ENCODE measurements around the gene ZNF670.
A peak's percentile ranks its signal among the peaks of the same experiment; 100 is the strongest.
"Not testable (repeated sequence)": the region's sequence is repeated elsewhere in the genome, so short reads cannot be mapped to it uniquely, and the experiment has no call there.

Gene ZNF670

GRCh38 chr1:247087256-247087655 lies 8.6 kb upstream of the ZNF670 start:
- DNase-seq (no peak), ATAC-seq (peak; percentile 27)
- H3K4me3 Mint-ChIP-seq: no peak overlapping the region
- peaks cover 5 to 16% of the 10 kb centered on the region in 2 donors for H3K9me3 Mint-ChIP-seq
- H3K27me3 Mint-ChIP-seq: peaks cover 13% of the 10 kb centered on the region
- H3K27ac Mint-ChIP-seq: no peak overlapping the region
- H3K4me1 Mint-ChIP-seq: no peaks in the 10 kb centered on the region

- Mint-ChIP-seq H3K4me3 (no peak overlapping the region), H3K4me1 (no peaks in the 10 kb centered on the region), H3K9me3 (peaks cover 5 to 10% of the 10 kb centered on the region in 2 donors), H3K27ac (peak overlapping the region in 1 of 2 donors; percentile 57), H3K27me3 (peaks cover 18% of the 10 kb centered on the region)
- no peak for ATAC-seq
- DNase-seq: no peak
Measured at GRCh38 chr1:247085310-247085709, 6.7 kb upstream of the ZNF670 start.

- Mint-ChIP-seq H3K27me3 (peaks cover 18% of the 10 kb centered on the region), H3K4me1 (no peaks in the 10 kb centered on the region), H3K9me3 (peaks cover 5 to 10% of the 10 kb centered on the region in 2 donors), H3K27ac (no peak overlapping the region), H3K4me3 (no peak overlapping the region)
- ATAC-seq (no peak), DNase-seq (no peak)
Measured at GRCh38 chr1:247084771-247085170, 6.2 kb upstream of the ZNF670 start.

- Mint-ChIP-seq H3K27me3 (peaks cover 7% of the 10 kb centered on the region), H3K4me1 (peaks cover 26% of the 10 kb centered on the region), H3K4me3 (peak overlapping the region; percentile 84 to 97), H3K9me3 (peaks cover 6 to 13% of the 10 kb centered on the region in 2 donors), H3K27ac (peak overlapping the region; percentile 61 to 92)
- ATAC-seq (no peak), DNase-seq (no peak)
Measured at GRCh38 chr1:247079141-247079874, 697 bp upstream of the ZNF670 start.

- ATAC-seq (peak; percentile 33), DNase-seq (no peak)
- peaks cover 7% of the 10 kb centered on the region for H3K27me3 Mint-ChIP-seq
- peak overlapping the region; percentile 84 to 97 for H3K4me3 Mint-ChIP-seq
- peaks cover 6 to 25% of the 10 kb centered on the region in 2 donors for H3K9me3 Mint-ChIP-seq
- H3K4me1 Mint-ChIP-seq: peaks cover 26% of the 10 kb centered on the region
- H3K27ac Mint-ChIP-seq: peak overlapping the region; percentile 53 to 99
Measured at GRCh38 chr1:247077876-247078257, 744 bp downstream of the ZNF670 start.

- Mint-ChIP-seq H3K27ac (no peak overlapping the region), H3K4me1 (peaks cover 26% of the 10 kb centered on the region), H3K27me3 (peaks cover 4% of the 10 kb centered on the region), H3K4me3 (peak overlapping the region; percentile 84 to 97), H3K9me3 (peaks cover 6 to 25% of the 10 kb centered on the region in 2 donors)
- no peak for DNase-seq
- ATAC-seq: no peak
Measured at GRCh38 chr1:247077213-247077612, 1.4 kb downstream of the ZNF670 start.

- ATAC-seq: no peak
- no peak for DNase-seq
- no peaks in the 10 kb centered on the region for H3K27me3 Mint-ChIP-seq
- H3K4me1 Mint-ChIP-seq: no peaks in the 10 kb centered on the region
- peaks cover 30 to 67% of the 10 kb centered on the region in 2 donors for H3K9me3 Mint-ChIP-seq
- H3K27ac Mint-ChIP-seq: no peak overlapping the region
- no peak overlapping the region for H3K4me3 Mint-ChIP-seq
Measured at GRCh38 chr1:247070645-247071044, 8.0 kb downstream of the ZNF670 start.

GRCh38 chr1:247064304-247064703 lies 14.3 kb downstream of the ZNF670 start:
- Mint-ChIP-seq H3K9me3 (peaks cover 31 to 60% of the 10 kb centered on the region in 2 donors), H3K4me3 (no peak overlapping the region), H3K27ac (no peak overlapping the region), H3K27me3 (no peaks in the 10 kb centered on the region), H3K4me1 (no peaks in the 10 kb centered on the region)
- no peak for ATAC-seq
- DNase-seq: no peak

GRCh38 chr1:247060771-247061170 lies 17.8 kb downstream of the ZNF670 start:
- Mint-ChIP-seq H3K9me3 (peaks cover 39 to 62% of the 10 kb centered on the region in 2 donors), H3K4me1 (no peaks in the 10 kb centered on the region), H3K4me3 (no peak overlapping the region), H3K27me3 (no peaks in the 10 kb centered on the region), H3K27ac (no peak overlapping the region)
- ATAC-seq (no peak), DNase-seq (no peak)

- ATAC-seq: no peak
- DNase-seq: no peak
- H3K27ac Mint-ChIP-seq: no peak overlapping the region
- H3K27me3 Mint-ChIP-seq: no peaks in the 10 kb centered on the region
- H3K4me1 Mint-ChIP-seq: peaks cover 8% of the 10 kb centered on the region
- H3K9me3 Mint-ChIP-seq: peaks cover 63 to 69% of the 10 kb centered on the region in 2 donors
- H3K4me3 Mint-ChIP-seq: no peak overlapping the region
Measured at GRCh38 chr1:247056071-247056470, 22.5 kb downstream of the ZNF670 start.

- no peak overlapping the region for H3K27ac Mint-ChIP-seq
- no peak for DNase-seq
- peaks cover 8% of the 10 kb centered on the region for H3K4me1 Mint-ChIP-seq
- no peak overlapping the region for H3K4me3 Mint-ChIP-seq
- H3K9me3 Mint-ChIP-seq: peaks cover 63 to 75% of the 10 kb centered on the region in 2 donors
- ATAC-seq: no peak
- H3K27me3 Mint-ChIP-seq: no peaks in the 10 kb centered on the region
Measured at GRCh38 chr1:247054992-247055415, 23.6 kb downstream of the ZNF670 start.

- H3K4me3 Mint-ChIP-seq: no peak overlapping the region
- H3K27me3 Mint-ChIP-seq: no peaks in the 10 kb centered on the region
- no peaks in the 10 kb centered on the region for H3K4me1 Mint-ChIP-seq
- no peak overlapping the region for H3K27ac Mint-ChIP-seq
- DNase-seq (no peak), ATAC-seq (no peak)
- peaks cover 58 to 84% of the 10 kb centered on the region in 2 donors for H3K9me3 Mint-ChIP-seq
Measured at GRCh38 chr1:247047702-247048101, 30.9 kb downstream of the ZNF670 start.

- no peaks in the 10 kb centered on the region for H3K4me1 Mint-ChIP-seq
- H3K27ac Mint-ChIP-seq: no peak overlapping the region
- DNase-seq (no peak), ATAC-seq (no peak)
- H3K9me3 Mint-ChIP-seq: peaks cover 56 to 84% of the 10 kb centered on the region in 2 donors
- no peaks in the 10 kb centered on the region for H3K27me3 Mint-ChIP-seq
- H3K4me3 Mint-ChIP-seq: no peak overlapping the region
Measured at GRCh38 chr1:247047260-247047659, 31.4 kb downstream of the ZNF670 start.

- Mint-ChIP-seq H3K4me1 (no peaks in the 10 kb centered on the region), H3K27ac (no peak overlapping the region), H3K27me3 (no peaks in the 10 kb centered on the region), H3K4me3 (no peak overlapping the region), H3K9me3 (peaks cover 39 to 56% of the 10 kb centered on the region in 2 donors)
- no peak for ATAC-seq
- DNase-seq: no peak
Measured at GRCh38 chr1:247043406-247043805, 35.2 kb downstream of the ZNF670 start.

- DNase-seq: no peak
- H3K27ac Mint-ChIP-seq: no peak overlapping the region
- no peak overlapping the region for H3K4me3 Mint-ChIP-seq
- no peaks in the 10 kb centered on the region for H3K4me1 Mint-ChIP-seq
- H3K27me3 Mint-ChIP-seq: no peaks in the 10 kb centered on the region
- no peak for ATAC-seq
- peaks cover 29 to 38% of the 10 kb centered on the region in 2 donors for H3K9me3 Mint-ChIP-seq
Measured at GRCh38 chr1:247037511-247038320, 40.9 kb downstream of the ZNF670 start.

GRCh38 chr1:247032306-247032705 lies 46.3 kb downstream of the ZNF670 start:
- not testable (repeated sequence) for H3K27me3 Mint-ChIP-seq, H3K27ac Mint-ChIP-seq, DNase-seq, H3K4me3 Mint-ChIP-seq, H3K4me1 Mint-ChIP-seq
- peaks cover 34 to 42% of the 10 kb centered on the region in 2 donors for H3K9me3 Mint-ChIP-seq
- ATAC-seq: peak; percentile 72
